ENCODE data around the gene MFAP3. TPM values are rescaled to one million over a fixed set of nuclear protein-coding genes. Genes with fewer than 3 reads are reported as not detected.

The MFAP3 gene
- total RNA-seq, 1 experiment from 2014 or later = 18.5 TPM

GRCh38 chr5:154038707-154039457 is at the start of gene MFAP3, which contains the start of gene FAM114A2 (continued):
- TF ChIP-seq CTCF (IDR thresholded peaks at IDR 0.05 in 2 of 3, conservative IDR thresholded peaks at IDR 0.05 in 1 of 3; ENCODE audit: borderline replicate concordance in 1 of 3, insufficient read depth in 1 of 3, low read depth in 2 of 3, low read length in 2 of 3) (no peak), POLR2AphosphoS5 (IDR thresholded peaks at IDR 0.05; ENCODE audit: low read depth, low read length) (peak; percentile 94), EGR1 (IDR thresholded peaks at IDR 0.05; ENCODE audit: low read depth) (peak; percentile 60; the same call in 1 of the 2 replicates)

- Histone ChIP-seq H3K4me2 (ENCODE audit: low read length) (no peak overlapping the region), H3K79me2 (ENCODE audit: insufficient read depth, low read length) (no peaks in the 10 kb centered on the region), H3K27ac (ENCODE audit: low read depth, low read length) (no peak overlapping the region), H2AFZ (ENCODE audit: low read depth, low read length, poor library complexity, severe bottlenecking) (no peak overlapping the region), H3K9me3 (ENCODE audit: control insufficient read depth in 1 of 2, insufficient read depth in 1 of 2, low read depth in 1 of 2, low read length in 2 of 2) (no peaks in the 10 kb centered on the region), H3K4me1 (ENCODE audit: control insufficient read depth in 1 of 2, insufficient read depth in 2 of 2, low read length in 2 of 2) (no peaks in the 10 kb centered on the region), H3K9ac (ENCODE audit: low read length) (no peak overlapping the region), H4K20me1 (ENCODE audit: insufficient read depth) (no peaks in the 10 kb centered on the region), H3K27me3 (ENCODE audit: insufficient read depth, low read length) (no peaks in the 10 kb centered on the region), H3K4me3 (replicated peaks in 1 of 2; ENCODE audit: low read depth in 1 of 2, low read length in 2 of 2) (no peak overlapping the region), H3K36me3 (ENCODE audit: control insufficient read depth in 1 of 2, insufficient read depth in 2 of 2, low read length in 2 of 2) (no peaks in the 10 kb centered on the region), H3K9me2 (ENCODE audit: insufficient read depth) (no peaks in the 10 kb centered on the region)
- POLR2A ChIA-PET = no interaction called here
- ATAC-seq (no peak), DNase-seq (ENCODE audit: low read depth, low spot score) (no peak)
- CTCF ChIA-PET = no interaction called here
- TF ChIP-seq REST (IDR thresholded peaks at IDR 0.05; ENCODE audit: low read depth) = no peak
- no peak for TF ChIP-seq EZH2 (IDR thresholded peaks at IDR 0.05)
- no peak for TF ChIP-seq RAD21 (IDR thresholded peaks at IDR 0.05; ENCODE audit: low read depth)
- no peak for TF ChIP-seq MAX (IDR thresholded peaks at IDR 0.05)
- TF ChIP-seq ZFX (IDR thresholded peaks at IDR 0.05) = no peak
- intact Hi-C loops (cut with micrococcal nuclease) = no loop called here
- no TSS peak for BruUV-seq (replicated peaks)
- RAD21 ChIA-PET (ENCODE audit: low non-redundant PET in 1 of 2, low total read pairs in 2 of 2, uncharacterized antibody in 2 of 2, unreplicated experiment in 2 of 2) = no interaction called here
These were observed 47.6 kb upstream of the MFAP3 start for GRCh38 chr5:153991168-153991567.
